HG03565 (cell line): ENCODE data around the gene RAB23.
A peak's percentile ranks its signal among the peaks of the same experiment; 100 is the strongest.
"Not testable (repeated sequence)": the region's sequence is repeated elsewhere in the genome, so short reads cannot be mapped to it uniquely, and the experiment has no call there.

Experiments
- ATAC-seq: cut with Tn5 transposase; IDR thresholded peaks from one replicate; pipeline ENCODE4 v1.9.1; 2021; ENCODE audit warnings: mild to moderate bottlenecking, moderate library complexity; ENCODE audit not compliant: unreplicated experiment

The RAB23 gene

GRCh38 chr6:57243526-57243925, 21.4 kb upstream of the RAB23 start:
- not testable (repeated sequence) for ATAC-seq

GRCh38 chr6:57242505-57242904, 20.4 kb upstream of the RAB23 start:
- no peak for ATAC-seq

DNA sequence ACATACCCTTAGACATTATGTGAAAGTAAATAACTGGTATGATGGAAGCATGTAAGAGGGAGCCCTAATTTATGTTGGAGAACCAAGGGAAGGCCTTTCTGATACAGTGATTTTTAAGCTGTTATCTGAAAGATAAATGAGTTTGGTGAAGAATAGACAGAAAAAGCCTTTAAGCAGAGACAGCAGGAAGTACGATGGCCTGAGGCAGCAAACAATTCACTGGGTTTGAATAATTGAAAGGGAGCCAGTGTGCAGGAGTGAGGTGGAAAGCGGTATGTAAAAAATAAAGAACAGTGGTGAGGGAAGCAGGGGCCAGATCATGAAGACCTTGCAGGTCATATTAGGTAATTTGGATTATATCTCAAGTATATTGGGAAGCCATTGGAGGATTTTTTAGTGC, 4.1 kb upstream of the RAB23 start:
- ATAC-seq: no peak

DNA sequence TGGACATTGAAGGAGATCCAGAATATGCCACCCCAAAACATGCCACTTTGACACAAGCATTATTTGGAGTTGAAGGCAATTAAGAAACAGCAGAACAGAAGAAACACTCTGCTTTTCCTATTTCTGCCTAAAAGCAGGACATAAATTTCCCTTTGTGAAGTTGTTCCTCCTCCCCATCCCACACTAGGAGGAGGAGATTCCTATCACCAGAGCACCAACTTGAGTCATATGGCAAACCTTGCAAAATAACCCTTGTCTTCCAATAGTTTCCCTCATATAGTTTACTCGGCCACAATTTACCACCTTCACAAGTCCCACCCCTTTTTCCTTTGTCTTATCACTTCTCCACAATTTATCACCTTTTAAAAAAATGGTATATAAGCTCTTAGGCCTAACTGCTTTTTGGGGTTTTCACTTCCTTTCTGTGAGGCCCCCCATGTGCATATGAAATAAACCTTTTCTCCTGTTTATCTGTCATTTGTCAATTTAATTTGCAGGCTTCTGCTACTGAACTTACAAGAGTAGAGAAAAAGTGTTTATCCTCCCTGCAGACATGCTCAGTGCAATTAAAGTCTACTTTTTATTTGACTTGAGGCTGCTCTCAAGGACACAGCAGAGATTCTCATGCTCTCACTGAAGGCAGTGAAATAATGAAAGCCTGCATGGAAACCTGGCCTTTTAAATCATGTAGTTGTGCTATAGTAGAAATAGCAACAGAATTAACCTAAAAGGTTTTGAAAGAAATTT, 2.8 kb upstream of the RAB23 start:
- ATAC-seq: no peak

- no peak for ATAC-seq
Measured at GRCh38 chr6:57222743-57223077, 603 bp upstream of the RAB23 start.

DNA sequence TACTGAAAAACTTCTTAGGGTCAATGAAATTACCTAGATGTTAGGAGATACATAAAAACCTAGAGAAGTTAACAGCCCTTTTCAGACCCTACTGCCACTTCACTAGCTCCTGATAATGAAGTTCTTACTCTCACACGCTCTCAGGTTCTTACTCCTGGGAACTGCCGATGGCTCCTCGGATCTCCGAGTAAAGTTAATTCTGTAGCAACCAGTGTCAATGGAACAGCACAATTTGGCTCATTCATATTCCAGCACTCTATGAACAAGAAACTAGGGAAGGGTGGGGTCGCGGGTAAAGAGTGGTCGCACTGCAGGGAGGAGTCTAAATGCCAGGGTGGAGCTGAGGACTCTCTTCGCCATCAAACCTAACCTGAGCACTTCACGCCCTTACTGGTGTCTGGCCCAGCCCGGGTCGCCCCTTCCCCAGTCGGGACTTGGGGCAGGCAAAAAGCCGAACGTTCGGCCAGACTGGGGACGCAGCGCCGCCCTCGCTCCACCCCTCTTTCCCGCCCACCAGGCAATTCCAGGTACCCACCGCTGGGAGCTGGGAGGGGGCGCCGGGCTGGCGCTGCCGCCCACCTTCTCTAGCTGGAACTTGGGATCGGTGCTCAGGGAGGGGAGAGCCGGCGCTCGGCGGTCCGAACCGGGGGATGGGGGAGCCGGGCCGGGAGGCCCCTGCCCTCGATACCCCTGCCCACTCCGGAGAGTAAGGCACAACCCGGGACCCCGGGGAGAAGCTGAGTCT, 744 bp downstream of the RAB23 start:
- ATAC-seq: peak; percentile 45

DNA sequence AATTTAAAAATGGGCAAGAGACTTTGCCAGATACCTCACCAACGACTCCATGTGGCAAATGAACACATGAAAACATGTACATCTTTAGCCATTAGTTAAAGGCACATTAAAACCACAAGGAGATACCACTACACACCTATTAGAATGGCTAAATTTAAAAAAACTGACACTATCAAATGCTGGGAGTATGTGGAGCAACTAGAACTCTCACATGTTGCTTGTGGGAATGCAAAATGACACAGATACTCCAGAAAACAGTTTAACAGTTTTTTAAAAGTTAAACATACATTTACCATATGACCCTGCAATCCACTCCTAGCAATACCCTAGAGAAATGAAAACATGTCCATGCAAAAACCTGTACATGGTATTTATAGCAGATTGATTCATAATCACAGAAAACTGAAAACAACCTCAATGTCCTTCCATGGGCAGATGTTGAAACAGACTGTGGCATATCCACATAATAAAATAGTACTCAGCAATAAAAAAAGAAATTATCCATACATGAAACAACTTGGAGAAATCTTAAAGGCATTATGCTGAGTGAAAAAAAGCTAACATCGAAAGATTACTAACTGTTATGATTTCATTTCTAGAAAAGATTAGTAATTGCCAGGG, 1.9 kb downstream of the RAB23 start:
- ATAC-seq: no peak

DNA sequence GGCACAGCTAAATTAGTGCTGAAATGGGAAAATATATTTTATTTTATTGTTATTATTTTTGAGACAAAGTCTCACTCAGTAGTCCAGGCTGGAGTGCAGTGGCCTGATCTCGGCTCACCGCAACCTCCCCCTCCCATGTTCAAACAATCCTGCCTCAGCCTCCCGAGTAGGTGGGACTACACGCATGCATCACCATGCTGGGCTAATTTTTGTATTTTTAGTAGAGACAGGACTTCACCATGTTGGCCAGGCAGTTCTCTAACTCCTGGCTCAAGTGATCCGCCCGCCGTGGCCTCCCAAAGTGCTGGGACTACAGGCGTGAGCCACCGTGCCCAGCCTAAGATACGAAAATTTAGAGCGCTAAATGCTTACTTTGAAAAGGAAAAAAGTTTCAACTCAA, 4.8 kb downstream of the RAB23 start:
- no peak for ATAC-seq

DNA sequence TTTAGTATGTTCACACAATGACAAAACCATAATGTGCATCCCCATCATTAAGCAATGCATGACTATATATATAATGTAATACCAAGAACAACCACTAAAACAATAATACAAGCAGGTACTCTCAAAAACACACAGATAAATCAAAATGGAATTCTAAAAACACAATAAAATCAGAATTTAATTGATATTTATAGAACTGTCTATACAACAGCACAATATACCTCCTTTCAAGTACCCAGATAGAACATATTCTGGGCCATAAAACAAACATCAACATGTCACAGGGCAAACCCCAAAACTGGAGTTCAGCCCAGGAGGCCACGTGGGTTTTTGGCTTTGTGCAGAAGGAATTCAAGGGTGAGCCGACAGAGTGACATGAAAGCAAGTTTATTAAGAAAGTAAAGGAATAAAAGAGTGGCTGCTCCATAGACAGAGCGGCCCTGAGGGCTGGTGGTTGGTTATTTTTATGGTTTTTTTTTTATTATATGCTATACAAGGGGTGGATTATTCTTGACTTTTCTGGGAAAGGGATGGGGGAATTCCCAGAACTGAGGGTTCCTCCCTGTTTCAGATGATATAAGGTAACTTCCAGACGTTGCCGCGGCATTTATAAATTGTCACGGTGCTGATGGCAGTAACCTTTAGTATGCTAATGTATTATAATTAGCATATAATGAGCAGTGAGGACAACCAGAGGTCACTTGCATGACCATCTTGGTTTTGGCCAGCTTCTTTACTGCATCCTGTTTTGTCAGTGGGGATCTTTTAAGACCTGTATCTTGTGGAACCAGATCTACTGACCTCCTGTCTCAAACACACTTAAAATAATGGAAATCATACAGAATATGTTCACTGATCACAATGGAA, 5.6 kb downstream of the RAB23 start:
- no peak for ATAC-seq

- ATAC-seq: no peak
Measured at GRCh38 chr6:57215260-57215659, 6.8 kb downstream of the RAB23 start.

DNA sequence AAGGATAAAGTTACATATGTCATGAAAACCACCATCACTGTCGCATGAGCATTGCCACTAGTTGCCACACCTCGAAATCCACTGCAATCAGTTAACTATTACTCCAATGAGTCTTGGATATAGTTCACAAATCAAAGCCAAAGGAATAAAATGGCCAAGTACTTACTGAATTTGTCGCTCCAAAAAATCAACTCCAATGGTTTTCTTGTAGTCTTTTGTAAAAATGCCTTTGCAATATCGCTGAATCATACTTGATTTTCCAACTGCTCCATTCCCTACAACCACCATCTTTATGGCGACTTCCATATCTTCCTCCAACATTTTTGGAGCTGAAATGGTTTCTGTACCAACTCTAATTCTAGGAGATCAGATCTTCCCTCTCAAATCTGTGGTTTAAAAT, 12.0 kb downstream of the RAB23 start:
- ATAC-seq: no peak

- ATAC-seq: no peak
Measured at GRCh38 chr6:57209030-57209429, 13.1 kb downstream of the RAB23 start.

GRCh38 chr6:57207872-57208271, 14.2 kb downstream of the RAB23 start:
- no peak for ATAC-seq

DNA sequence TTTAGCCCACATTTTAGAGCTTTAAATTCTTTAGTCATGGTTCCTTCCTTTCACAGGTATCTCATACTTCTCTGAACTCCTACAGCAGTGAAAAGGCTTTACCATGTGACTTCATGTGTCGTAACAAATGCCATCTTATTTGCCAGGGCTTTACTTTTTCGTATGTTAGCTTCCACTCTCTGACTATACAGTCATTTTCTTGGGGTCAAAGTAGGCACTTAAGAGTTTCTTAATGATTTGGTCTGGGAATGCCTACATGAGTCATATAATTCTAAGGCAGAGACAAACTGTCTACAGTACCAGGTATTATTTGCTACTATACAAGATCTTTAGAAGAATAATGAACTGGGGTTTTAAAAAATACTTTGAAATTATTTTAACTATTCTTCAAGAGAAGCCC, 15.0 kb downstream of the RAB23 start:
- no peak for ATAC-seq

- ATAC-seq: peak; percentile 37
Measured at GRCh38 chr6:57205550-57206328, 16.4 kb downstream of the RAB23 start.

- no peak for ATAC-seq
Measured at GRCh38 chr6:57201718-57202117, 20.4 kb downstream of the RAB23 start.

GRCh38 chr6:57198926-57199636, 23.0 kb downstream of the RAB23 start:
- ATAC-seq: no peak

- ATAC-seq: no peak
Measured at GRCh38 chr6:57195457-57195856, 26.6 kb downstream of the RAB23 start.

GRCh38 chr6:57193177-57193576, 28.9 kb downstream of the RAB23 start:
- no peak for ATAC-seq

- no peak for ATAC-seq
Measured at GRCh38 chr6:57190140-57190539, 32.0 kb downstream of the RAB23 start.
